Activated T-helper 2 cell treated with anti-CD3 and anti-CD28 coated beads, Interferon-gamma antibody, Interleukin-2, Interleukin-4, amounts not matched to agents 10 μg/mL and 5 μg/mL and 100 μg/mL, durations not matched to agents 14 hours and 24 hours and 36 hours (primary cell): ENCODE data around the gene AGAP1. TPM values are rescaled to one million over a fixed set of nuclear protein-coding genes. Genes with fewer than 3 reads are reported as not detected.

ENCODE experiments used
- DNase-seq: peaks from one replicate; pipeline ENCODE4 v3.0.0; 2021; ENCODE audit warnings: low spot score
- H3K27ac Mint-ChIP-seq: one replicate; pipeline ENCODE4 v1.8.0; 2021; ENCODE audit warnings: mixed read lengths
- H3K27me3 Mint-ChIP-seq: one replicate; pipeline ENCODE4 v1.8.0; 2021; ENCODE audit warnings: low read depth, mixed read lengths
- H3K36me3 Mint-ChIP-seq: one replicate; pipeline ENCODE4 v1.8.0; 2021; ENCODE audit warnings: low read depth, mixed read lengths
- H3K4me1 Mint-ChIP-seq: one replicate; pipeline ENCODE4 v1.8.0; 2021; ENCODE audit warnings: low read depth, mixed read lengths
- H3K4me3 Mint-ChIP-seq: one replicate; pipeline ENCODE4 v1.8.0; 2021; ENCODE audit warnings: low read depth, mild to moderate bottlenecking, moderate library complexity, mixed read lengths
- H3K9me3 Mint-ChIP-seq: one replicate; pipeline ENCODE4 v1.8.0; 2021; ENCODE audit warnings: mixed read lengths
- intact Hi-C: fragments of 100-400 bp; cut with micrococcal nuclease; formaldehyde crosslinking; loops from one replicate; pipeline ENCODE4 v1.15.1; 2023
- total RNA-seq: library from RNA; stranded (reverse); gene quantifications from 2 replicates; pipeline ENCODE4 v1.2.3, GENCODE V29; 2022

The AGAP1 gene
- total RNA-seq, 1 donor from 2014 or later, result 1.8 TPM

DNA sequence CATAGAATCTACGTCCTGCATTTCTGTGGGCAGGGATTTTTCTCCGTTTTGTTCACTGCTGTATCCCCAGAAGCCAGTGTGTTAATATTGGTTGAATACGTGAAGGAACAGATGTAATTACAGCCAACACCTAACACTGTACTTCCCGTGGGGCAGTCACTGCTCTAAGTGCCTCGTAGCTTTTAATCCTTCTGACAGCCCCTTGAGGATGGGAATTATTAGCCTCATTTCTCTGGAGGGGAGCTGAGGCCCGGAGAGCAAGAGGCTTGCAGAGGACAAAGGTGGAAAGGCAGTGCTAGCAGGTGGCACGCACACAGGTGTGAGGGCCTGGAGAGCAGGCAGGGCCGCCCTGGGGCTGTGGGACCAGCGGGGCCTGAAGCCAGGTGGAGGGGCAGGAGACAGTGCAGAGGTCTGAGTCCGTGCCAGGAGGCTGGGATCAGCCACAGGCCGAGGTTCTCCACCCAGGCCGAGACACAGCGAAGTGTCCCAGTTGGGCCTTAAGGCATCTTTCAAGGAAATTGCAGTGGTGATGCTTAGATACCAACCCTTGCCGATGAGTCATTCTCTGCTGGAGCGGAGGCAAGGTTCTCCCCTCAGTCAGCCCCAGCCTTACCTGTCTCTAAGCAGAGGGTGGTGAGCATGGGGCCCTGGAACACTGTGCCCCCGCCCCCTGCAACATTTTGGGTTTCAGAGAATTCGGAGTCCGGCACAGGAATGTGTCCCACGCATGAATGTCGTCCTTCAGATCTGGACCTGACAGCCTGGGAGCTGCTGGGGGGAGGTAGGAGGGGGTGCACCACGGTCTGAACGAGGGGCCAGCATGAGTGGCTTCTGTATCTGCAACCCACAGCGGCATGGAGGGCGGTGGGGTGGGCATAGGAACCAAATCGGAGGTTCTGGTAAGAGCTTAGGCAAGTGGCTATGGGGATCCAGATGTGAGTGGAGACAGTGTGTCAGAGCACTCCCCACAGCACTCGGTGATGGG lies 551.7 kb downstream of the AGAP1 start:
- Mint-ChIP-seq H3K4me1 (peaks cover 6% of the 10 kb centered on the region), H3K36me3 (no peaks in the 10 kb centered on the region), H3K27me3 (peaks cover 15% of the 10 kb centered on the region), H3K9me3 (no peaks in the 10 kb centered on the region), H3K27ac (no peak overlapping the region), H3K4me3 (no peak overlapping the region)
- intact Hi-C loops, result no loop called here
- DNase-seq, result no peak

DNA sequence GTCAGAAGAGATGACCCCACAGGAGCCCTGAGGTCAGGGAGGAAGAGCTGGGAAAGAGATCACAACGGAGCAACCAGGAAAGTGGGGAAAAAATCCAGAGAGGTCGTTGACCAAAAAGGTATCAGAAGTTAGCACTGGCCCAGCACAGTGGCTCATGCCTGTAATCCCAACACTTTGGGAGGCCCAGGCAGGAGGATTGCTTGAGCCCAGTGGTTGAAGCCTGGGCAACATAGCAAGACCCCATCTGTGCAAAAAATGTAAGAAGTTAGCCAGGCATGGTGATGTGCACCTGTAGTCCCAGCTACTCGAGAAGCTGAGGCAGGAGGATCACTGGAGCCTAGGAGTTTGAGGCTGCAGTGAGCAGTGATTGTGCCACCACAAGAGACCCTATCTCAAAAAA lies 552.9 kb downstream of the AGAP1 start:
- intact Hi-C loops, result no loop called here
- H3K27me3 Mint-ChIP-seq, result peaks cover 16% of the 10 kb centered on the region
- H3K27ac Mint-ChIP-seq, result no peak overlapping the region
- H3K9me3 Mint-ChIP-seq, result no peaks in the 10 kb centered on the region
- no peaks in the 10 kb centered on the region for H3K36me3 Mint-ChIP-seq
- peaks cover 6% of the 10 kb centered on the region for H3K4me1 Mint-ChIP-seq
- DNase-seq, result no peak
- no peak overlapping the region for H3K4me3 Mint-ChIP-seq

DNA sequence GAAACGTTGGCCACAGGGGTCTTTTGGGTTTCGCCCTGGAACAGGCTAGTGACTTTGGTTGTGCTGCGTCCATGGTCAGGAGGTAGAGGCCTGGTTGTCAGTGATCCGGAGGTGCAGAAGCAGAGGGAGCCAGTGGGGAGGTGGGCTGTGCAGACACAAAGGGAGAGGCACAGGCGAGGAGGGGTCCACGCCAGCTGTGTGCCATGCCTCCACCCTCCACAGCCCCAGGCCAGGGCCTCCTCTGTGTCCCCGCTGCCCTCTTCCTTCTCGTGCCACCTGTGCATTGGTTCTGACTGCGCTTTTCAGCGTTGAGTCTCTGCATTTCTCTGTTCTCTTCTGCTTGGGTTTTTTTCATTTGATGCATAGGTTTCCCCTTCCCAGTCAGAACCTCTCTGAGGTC lies 553.3 kb downstream of the AGAP1 start:
- H3K4me3 Mint-ChIP-seq, result no peak overlapping the region
- peaks cover 6% of the 10 kb centered on the region for H3K4me1 Mint-ChIP-seq
- no peaks in the 10 kb centered on the region for H3K9me3 Mint-ChIP-seq
- intact Hi-C loops, result no loop called here
- DNase-seq, result no peak
- H3K27me3 Mint-ChIP-seq, result peaks cover 12% of the 10 kb centered on the region
- H3K36me3 Mint-ChIP-seq, result no peaks in the 10 kb centered on the region
- H3K27ac Mint-ChIP-seq, result no peak overlapping the region

DNA sequence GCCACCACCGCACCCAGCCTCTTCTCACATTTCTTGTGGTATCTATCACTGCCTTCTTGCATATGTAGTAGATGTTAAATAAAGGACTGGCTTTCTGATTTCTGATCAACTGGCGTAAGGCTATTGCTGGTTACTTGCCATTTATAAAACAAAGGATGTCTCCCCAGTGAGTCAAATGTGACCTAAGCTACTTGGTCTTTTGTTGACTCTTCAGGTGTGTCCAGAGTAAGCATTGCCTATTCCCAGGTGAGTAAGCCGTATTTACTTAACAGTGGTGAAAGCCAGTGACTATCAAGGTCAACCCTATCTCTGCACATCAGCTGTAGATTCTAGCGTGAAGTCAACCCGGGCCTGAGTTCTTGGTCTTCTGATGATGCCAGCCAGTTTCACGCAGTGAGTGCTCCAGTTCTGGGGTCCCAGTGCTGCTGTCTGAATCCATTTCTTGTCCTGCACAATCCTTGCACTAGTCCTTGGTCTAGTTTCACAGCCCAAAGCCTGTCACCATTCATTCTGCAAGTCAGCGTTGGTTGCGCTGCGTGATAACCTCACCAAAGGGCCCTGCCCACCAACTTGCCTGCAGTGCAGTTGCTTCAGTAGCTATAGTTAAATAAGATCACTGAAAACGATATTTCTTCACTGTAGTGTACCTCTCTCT lies 554.2 kb downstream of the AGAP1 start:
- no peak overlapping the region for H3K4me3 Mint-ChIP-seq
- peaks cover 6% of the 10 kb centered on the region for H3K4me1 Mint-ChIP-seq
- no peak overlapping the region for H3K27ac Mint-ChIP-seq
- H3K9me3 Mint-ChIP-seq, result no peaks in the 10 kb centered on the region
- intact Hi-C loops, result no loop called here
- H3K27me3 Mint-ChIP-seq, result peaks cover 16% of the 10 kb centered on the region
- no peak for DNase-seq
- H3K36me3 Mint-ChIP-seq, result no peaks in the 10 kb centered on the region

DNA sequence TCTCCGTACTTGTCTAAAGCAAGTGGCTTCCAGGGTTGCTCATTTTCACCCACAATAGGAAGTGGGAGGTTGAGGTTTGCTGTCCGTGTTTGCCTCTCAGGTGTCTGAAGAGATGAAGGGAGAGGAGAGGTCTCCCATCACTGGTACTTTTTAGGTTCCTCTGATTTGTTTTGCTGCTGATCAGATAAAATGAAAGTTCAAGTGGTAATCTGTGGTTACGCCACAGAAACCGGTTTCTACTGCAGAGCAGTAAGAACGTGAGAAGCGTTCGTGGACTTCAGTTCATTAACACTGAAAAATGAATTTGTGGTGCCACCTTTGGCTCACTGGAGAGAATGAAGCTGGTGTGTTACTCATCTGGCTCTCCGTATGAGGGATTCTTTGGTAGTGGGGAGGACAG lies 556.1 kb downstream of the AGAP1 start:
- H3K27ac Mint-ChIP-seq, result no peak overlapping the region
- no peak overlapping the region for H3K4me3 Mint-ChIP-seq
- H3K4me1 Mint-ChIP-seq, result peaks cover 6% of the 10 kb centered on the region
- DNase-seq, result no peak
- no peaks in the 10 kb centered on the region for H3K36me3 Mint-ChIP-seq
- peaks cover 29% of the 10 kb centered on the region for H3K27me3 Mint-ChIP-seq
- intact Hi-C loops, result no loop called here
- no peaks in the 10 kb centered on the region for H3K9me3 Mint-ChIP-seq

DNA sequence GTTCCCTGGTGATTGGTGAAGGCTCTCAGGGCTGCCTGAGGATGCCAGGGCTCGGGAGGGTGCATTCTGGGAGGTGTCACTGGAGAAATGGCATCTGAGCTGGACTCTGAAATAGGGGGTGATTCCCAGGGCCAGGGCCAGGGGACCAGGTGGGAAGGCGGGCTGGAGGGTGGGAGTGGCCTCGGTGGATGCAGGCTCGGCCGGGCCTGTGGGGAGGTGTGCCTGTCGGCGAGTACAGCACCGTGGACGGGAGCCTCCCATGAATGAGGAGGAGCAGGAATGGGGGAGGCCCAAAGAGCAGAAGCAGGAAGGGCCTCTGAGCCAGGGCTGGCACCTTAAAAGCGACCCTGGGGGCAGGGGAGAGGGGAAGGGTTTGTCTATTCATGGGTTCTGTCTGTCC lies 557.5 kb downstream of the AGAP1 start:
- Mint-ChIP-seq H3K27ac (no peak overlapping the region), H3K9me3 (no peaks in the 10 kb centered on the region), H3K4me3 (no peak overlapping the region), H3K27me3 (peaks cover 28% of the 10 kb centered on the region), H3K36me3 (no peaks in the 10 kb centered on the region), H3K4me1 (peaks cover 6% of the 10 kb centered on the region)
- intact Hi-C loops, result no loop called here
- DNase-seq, result no peak

DNA sequence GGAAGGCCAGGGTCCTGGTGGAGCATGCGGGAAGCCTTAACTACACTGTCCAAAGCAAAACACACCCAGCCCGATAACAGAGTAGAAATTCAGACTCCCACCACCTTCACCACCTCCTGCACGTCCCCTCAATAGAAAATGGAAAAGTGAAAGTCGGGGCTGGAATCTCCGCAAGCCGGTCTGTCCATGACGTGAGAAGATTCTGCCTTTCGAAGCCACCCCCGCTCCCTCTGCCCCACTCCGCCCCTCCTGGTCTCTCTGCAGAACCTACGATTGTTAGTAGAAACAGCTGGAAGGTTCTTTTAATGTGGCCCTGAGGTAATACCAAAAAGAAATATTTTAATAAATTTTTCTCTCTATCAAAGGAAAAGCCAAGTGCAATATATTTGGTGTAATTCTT lies 558.0 kb downstream of the AGAP1 start:
- peaks cover 26% of the 10 kb centered on the region for H3K27me3 Mint-ChIP-seq
- H3K27ac Mint-ChIP-seq, result no peak overlapping the region
- intact Hi-C loops, result no loop called here
- H3K4me1 Mint-ChIP-seq, result peaks cover 6% of the 10 kb centered on the region
- no peak overlapping the region for H3K4me3 Mint-ChIP-seq
- no peaks in the 10 kb centered on the region for H3K36me3 Mint-ChIP-seq
- no peak for DNase-seq
- no peaks in the 10 kb centered on the region for H3K9me3 Mint-ChIP-seq

DNA sequence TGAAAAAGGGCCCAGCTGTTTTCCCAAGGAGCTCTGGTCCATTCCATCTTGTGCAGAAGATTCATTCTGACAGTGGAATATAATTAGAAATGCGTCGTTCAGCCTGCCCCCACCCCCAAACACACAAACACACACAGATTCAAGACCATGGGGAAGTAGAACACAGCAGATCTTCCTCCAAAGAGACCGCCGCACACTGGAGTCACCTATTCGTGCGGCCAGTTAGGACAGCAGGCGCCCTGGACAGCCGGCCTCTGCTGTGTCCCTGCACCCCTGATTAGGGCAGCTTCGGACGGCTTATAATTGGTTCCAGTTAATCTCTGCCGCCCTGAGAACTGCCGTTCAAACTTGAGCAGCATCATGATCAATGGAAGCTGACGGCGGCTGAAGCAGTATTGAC lies 558.4 kb downstream of the AGAP1 start:
- Mint-ChIP-seq H3K4me1 (peaks cover 6% of the 10 kb centered on the region), H3K27ac (no peak overlapping the region), H3K9me3 (no peaks in the 10 kb centered on the region), H3K36me3 (no peaks in the 10 kb centered on the region), H3K4me3 (no peak overlapping the region), H3K27me3 (peaks cover 26% of the 10 kb centered on the region)
- intact Hi-C loops, result no loop called here
- DNase-seq, result no peak

DNA sequence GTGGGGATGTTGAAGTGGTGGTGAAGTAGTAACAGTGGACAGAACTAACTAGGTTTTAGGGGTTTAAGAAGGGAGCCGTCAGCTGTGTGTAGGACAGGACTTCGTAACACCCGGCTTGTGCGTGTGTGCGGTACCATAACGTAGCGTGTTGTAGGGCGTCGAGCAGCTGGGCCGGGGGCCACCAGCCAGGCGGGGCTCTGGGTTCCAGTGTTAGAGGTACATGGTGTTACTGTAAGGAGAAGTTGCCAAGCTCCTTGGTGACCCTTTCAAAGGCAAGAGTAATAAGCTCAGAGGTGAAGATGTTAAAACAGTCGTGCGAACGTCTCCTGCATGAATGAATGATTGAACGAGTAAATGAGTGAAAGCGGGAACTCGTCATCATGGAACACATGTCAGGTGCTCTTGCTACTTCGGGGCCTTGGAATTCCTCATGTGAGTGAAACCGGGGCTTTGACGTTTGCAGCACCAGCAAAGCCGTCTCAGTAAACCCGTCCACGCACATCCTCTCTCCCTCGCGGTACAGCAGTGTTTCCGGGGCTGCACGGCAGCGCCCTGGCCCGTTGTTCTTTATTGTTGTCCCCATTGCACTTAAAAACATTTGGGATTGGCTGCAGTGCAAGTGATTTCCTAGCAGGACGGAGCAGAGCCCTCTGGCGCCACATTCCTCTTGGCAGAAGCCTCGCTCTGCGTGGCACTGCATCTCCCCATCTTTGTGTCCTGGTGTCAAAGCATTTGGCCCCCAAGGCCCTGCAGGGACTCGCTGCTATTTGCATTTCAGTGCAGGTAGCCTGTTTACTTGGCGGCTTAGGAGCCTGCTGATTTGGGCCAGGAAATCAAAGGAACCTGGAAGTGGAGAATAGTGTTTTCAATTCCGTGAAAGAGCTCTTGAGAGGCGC lies 559.3 kb downstream of the AGAP1 start:
- Mint-ChIP-seq H3K4me3 (no peak overlapping the region), H3K4me1 (peaks cover 6% of the 10 kb centered on the region), H3K27ac (no peak overlapping the region), H3K27me3 (peaks cover 26% of the 10 kb centered on the region), H3K9me3 (peaks cover 2% of the 10 kb centered on the region), H3K36me3 (no peaks in the 10 kb centered on the region)
- intact Hi-C loops, result no loop called here
- no peak for DNase-seq

DNA sequence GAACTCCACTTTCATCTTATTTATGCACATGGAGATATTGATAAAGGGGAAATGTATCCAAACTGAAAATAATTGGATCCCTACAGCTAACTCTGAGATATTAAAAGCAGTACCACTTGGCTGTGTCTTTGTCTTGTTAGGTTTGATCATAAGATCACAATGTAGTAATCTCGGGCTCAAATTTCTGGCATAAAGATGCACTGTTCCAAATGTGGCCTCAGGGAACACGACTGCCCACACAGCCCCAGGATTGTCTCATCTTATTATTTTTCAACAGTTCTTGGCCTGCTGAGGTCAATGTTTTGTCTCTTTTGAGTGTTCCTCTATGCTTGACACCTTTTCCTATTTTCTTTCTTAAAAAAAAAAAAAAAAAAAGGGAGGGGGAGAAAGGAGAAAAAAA lies 560.3 kb downstream of the AGAP1 start:
- Mint-ChIP-seq H3K36me3 (no peaks in the 10 kb centered on the region), H3K4me3 (no peak overlapping the region), H3K27me3 (peaks cover 26% of the 10 kb centered on the region), H3K9me3 (peaks cover 6% of the 10 kb centered on the region), H3K4me1 (peaks cover 6% of the 10 kb centered on the region), H3K27ac (no peak overlapping the region)
- no peak for DNase-seq
- intact Hi-C loops, result no loop called here

DNA sequence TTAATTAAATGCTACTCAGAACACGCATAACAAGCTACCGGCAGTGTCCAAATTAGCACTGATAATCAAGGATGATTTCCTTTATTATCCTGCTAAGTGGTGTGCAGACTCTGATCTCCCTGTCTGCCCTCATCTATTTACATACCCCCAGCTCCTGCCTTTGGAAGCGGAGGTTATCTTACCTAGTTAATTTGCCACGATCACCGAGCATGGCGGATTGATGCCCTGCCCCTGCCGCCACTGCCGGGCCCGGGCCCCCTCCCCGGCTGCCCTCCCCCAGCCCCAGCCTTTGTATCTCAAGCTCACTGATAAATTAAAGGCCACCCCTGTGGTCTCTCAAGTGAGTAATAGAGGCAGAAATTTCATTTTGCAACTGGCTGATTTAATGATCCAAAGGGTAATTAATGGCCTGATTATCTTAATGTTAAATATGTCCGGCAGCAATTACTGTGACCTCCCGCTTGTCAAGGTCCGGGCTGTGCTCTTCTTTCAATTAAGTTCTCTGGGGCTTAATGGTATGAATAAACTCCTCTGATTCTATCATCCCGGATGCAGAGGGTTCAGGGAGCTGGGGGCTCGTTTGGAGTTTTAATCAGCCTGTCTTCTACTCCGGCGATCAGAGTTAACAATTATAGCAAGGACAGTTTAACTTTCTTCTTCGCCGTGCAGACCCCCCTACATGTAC lies 560.9 kb downstream of the AGAP1 start:
- Mint-ChIP-seq H3K9me3 (peaks cover 6% of the 10 kb centered on the region), H3K27me3 (peaks cover 26% of the 10 kb centered on the region), H3K27ac (no peak overlapping the region), H3K4me3 (no peak overlapping the region), H3K4me1 (peaks cover 5% of the 10 kb centered on the region), H3K36me3 (no peaks in the 10 kb centered on the region)
- DNase-seq, result no peak
- intact Hi-C loops, result no loop called here

DNA sequence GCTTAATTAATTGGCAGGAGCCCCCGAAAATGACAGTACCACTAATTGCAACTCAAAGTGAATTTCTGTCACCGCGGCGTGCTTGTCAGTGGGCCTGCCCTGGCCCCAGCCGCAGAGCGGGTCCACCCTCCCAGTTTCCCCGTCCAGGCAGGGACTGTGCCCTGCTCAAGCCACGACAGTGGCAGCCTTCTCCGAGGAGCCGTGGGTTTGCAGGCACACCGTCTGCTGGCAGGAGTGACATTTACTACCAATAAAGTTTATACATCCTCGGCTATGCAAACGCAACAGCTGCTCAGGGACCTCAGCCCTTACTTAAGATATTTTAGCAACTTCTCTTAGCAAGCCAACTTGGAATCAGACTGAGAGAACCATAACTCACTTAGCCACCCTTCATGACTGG lies 561.6 kb downstream of the AGAP1 start:
- H3K27me3 Mint-ChIP-seq, result peaks cover 23% of the 10 kb centered on the region
- H3K4me3 Mint-ChIP-seq, result no peak overlapping the region
- no peaks in the 10 kb centered on the region for H3K36me3 Mint-ChIP-seq
- H3K4me1 Mint-ChIP-seq, result no peaks in the 10 kb centered on the region
- DNase-seq, result no peak
- H3K27ac Mint-ChIP-seq, result no peak overlapping the region
- H3K9me3 Mint-ChIP-seq, result peaks cover 6% of the 10 kb centered on the region
- intact Hi-C loops, result no loop called here
